PFSK-1 (cell line): Measurements from ENCODE around the gene DUS1L.

Source experiments
- FOXP2 ChIP-seq: optimal IDR thresholded peaks from 2 replicates; pipeline ENCODE3; 2011; ENCODE audit warnings: borderline replicate concordance, control low read depth, inconsistent platforms; ENCODE audit not compliant: insufficient read depth; ENCODE audit errors: extremely low read length, extremely low read depth
- POLR2AphosphoS5 ChIP-seq: IDR thresholded peaks from 2 replicates; pipeline ENCODE4 v1.6.1; 2012; ENCODE audit warnings: low read depth, mild to moderate bottlenecking, control low read depth, low read length, moderate library complexity
- REST ChIP-seq, 2 experiments: IDR thresholded peaks; 2 replicates each; pipeline versions ENCODE4 v1.6.1 to v1.8.0; 2011 to 2012; ENCODE audit warnings: low read depth in 2 of 2, low read length in 2 of 2, control low read depth in 1 of 2, inconsistent platforms in 1 of 2, mild to moderate bottlenecking in 1 of 2, moderate library complexity in 1 of 2; ENCODE audit not compliant: insufficient read depth in 1 of 2
- SIN3A ChIP-seq: IDR thresholded peaks from 2 replicates; pipeline ENCODE4 v1.6.1; 2012; ENCODE audit warnings: mild to moderate bottlenecking, low read length, moderate library complexity, borderline replicate concordance; ENCODE audit not compliant: insufficient read depth
- TAF1 ChIP-seq: IDR thresholded peaks from 2 replicates; pipeline ENCODE4 v1.6.1; 2012; ENCODE audit warnings: low read length, control low read depth, borderline replicate concordance; ENCODE audit not compliant: insufficient read depth

- TF ChIP-seq REST (IDR thresholded peaks at IDR 0.05; ENCODE audit: insufficient read depth in 1 of 2, low read depth in 2 of 2, low read length in 2 of 2) (no peak), TAF1 (no peak), POLR2AphosphoS5 (no peak), SIN3A (no peak), FOXP2 (no peak)
These were observed 27.0 kb upstream of the DUS1L start for GRCh38 chr17:82092628-82092994.
